CD4-positive, alpha-beta memory T cell (primary cell): Measurements from ENCODE around the gene EIF2B1. TPM values are rescaled to one million over a fixed set of nuclear protein-coding genes. Genes with fewer than 3 reads are reported as not detected.

Source experiments
- CTCF ChIA-PET: fragments of 350-600 bp; sonication (Branson Sonifier 250); formaldehyde crosslinking; loops from one replicate; lab custom pipeline; 2021; ENCODE audit warnings: inconsistent platforms; ENCODE audit not compliant: partially characterized antibody; lab: Charles Lee
- POLR2A ChIA-PET: fragments of 350-600 bp; sonication (Branson Sonifier 250); formaldehyde crosslinking; loops from one replicate; lab custom pipeline; 2021; ENCODE audit not compliant: partially characterized antibody; lab: Charles Lee
- DNase-seq, 5 donors: peaks; one replicate each; pipeline versions ENCODE4 v3.0.0 to v3.0.0-alpha.2; 2020 to 2022; ENCODE audit warnings: mixed read lengths in 1 of 5
- H3K27ac ChIP-seq: one replicate; pipeline ENCODE4 v1.7.0; 2013; ENCODE audit warnings: low read depth, low read length
- H3K27me3 ChIP-seq: 2 replicates; pipeline ENCODE4 v1.7.0; 2013; ENCODE audit warnings: mild to moderate bottlenecking, low read length, moderate library complexity; ENCODE audit not compliant: insufficient read depth
- H3K36me3 ChIP-seq: 2 replicates; pipeline ENCODE4 v1.7.0; 2013; ENCODE audit warnings: mild to moderate bottlenecking, low read length, moderate library complexity; ENCODE audit not compliant: insufficient read depth
- H3K4me1 ChIP-seq: 2 replicates; pipeline ENCODE4 v1.7.0; 2013; ENCODE audit warnings: mild to moderate bottlenecking, low read length, moderate library complexity; ENCODE audit not compliant: insufficient read depth
- H3K4me3 ChIP-seq, 2 donors: one replicate each; pipeline ENCODE4 v1.7.0; 2013; ENCODE audit warnings: low read length in 2 of 2, mild to moderate bottlenecking in 1 of 2
- H3K9me3 ChIP-seq, 2 donors: one replicate each; pipeline ENCODE4 v1.7.0; 2013; ENCODE audit warnings: low read length in 2 of 2, control low read depth in 1 of 2; ENCODE audit not compliant: control insufficient read depth in 1 of 2
- H3K27ac Mint-ChIP-seq, 7 donors: one replicate each; pipeline ENCODE4 v1.8.0; 2020 to 2021; ENCODE audit warnings: mixed read lengths in 7 of 7, mild to moderate bottlenecking in 6 of 7, inconsistent platforms in 3 of 7, moderate library complexity in 3 of 7
- H3K27me3 Mint-ChIP-seq, 2 donors: one replicate each; pipeline ENCODE4 v1.8.0; 2020 to 2021; ENCODE audit warnings: mixed read lengths in 2 of 2
- H3K36me3 Mint-ChIP-seq, 2 donors: one replicate each; pipeline ENCODE4 v1.8.0; 2020 to 2021; ENCODE audit warnings: mixed read lengths in 2 of 2, inconsistent platforms in 1 of 2, mild to moderate bottlenecking in 1 of 2
- H3K4me1 Mint-ChIP-seq, 4 donors: one replicate each; pipeline ENCODE4 v1.8.0; 2020 to 2021; ENCODE audit warnings: mixed read lengths in 4 of 4, mild to moderate bottlenecking in 1 of 4
- H3K4me3 Mint-ChIP-seq, 8 donors: one replicate each; pipeline ENCODE4 v1.8.0; 2020 to 2021; ENCODE audit warnings: mixed read lengths in 8 of 8, mild to moderate bottlenecking in 7 of 8, moderate library complexity in 6 of 8, inconsistent platforms in 3 of 8
- H3K9me3 Mint-ChIP-seq, 8 donors: one replicate each; pipeline ENCODE4 v1.8.0; 2020 to 2021; ENCODE audit warnings: mixed read lengths in 8 of 8, mild to moderate bottlenecking in 5 of 8, inconsistent platforms in 3 of 8, moderate library complexity in 1 of 8
- intact Hi-C: fragments of 100-400 bp; cut with micrococcal nuclease; formaldehyde crosslinking; loops from one replicate; pipeline ENCODE4 v1.15.1; 2023
- polyA plus RNA-seq, 2 donors: library from polyadenylated mRNA; unstranded; fragments of 300-500 nt; fragmentation: Illumina TruSeq; gene quantifications; one replicate each; pipeline ENCODE4 v1.2.3, GENCODE V29; 2021
- total RNA-seq, 2 experiments: library from RNA; stranded (reverse); gene quantifications; one replicate each; pipeline ENCODE4 v1.2.3, GENCODE V29; 2021

Gene EIF2B1
- total and polyA plus RNA-seq, 4 experiments from 2014 or later, result 50.3 to 87.9 (median 54.5) TPM

GRCh38 chr12:123670882-123671728, 37.6 kb upstream of the EIF2B1 start, which contains the start of gene TCTN2:
TCTN2 (plus strand) TSS chr12:123671113; CDS start chr12:123671241, 128 bp downstream.
- peak within 1 kb of the TSS; percentile 45 for H3K27ac ChIP-seq

GRCh38 chr12:123667771-123668170, 34.3 kb upstream of the EIF2B1 start:
- CTCF ChIA-PET, result no interaction called here
- peak overlapping the region in 1 of 7 donors; percentile 75 for H3K27ac Mint-ChIP-seq
- peaks cover 8 to 18% (median 13%) of the 10 kb centered on the region in 4 donors for H3K4me1 Mint-ChIP-seq
- Histone ChIP-seq H3K27me3 (no peaks in the 10 kb centered on the region), H3K27ac (no peak overlapping the region), H3K9me3 (no peaks in the 10 kb centered on the region), H3K4me1 (peaks cover 12% of the 10 kb centered on the region), H3K4me3 (no peak overlapping the region), H3K36me3 (no peaks in the 10 kb centered on the region)
- no peaks in the 10 kb centered on the region for H3K9me3 Mint-ChIP-seq
- intact Hi-C loops, result no loop called here
- H3K4me3 Mint-ChIP-seq, result no peak overlapping the region
- peaks cover 0 to 4% of the 10 kb centered on the region in 2 donors for H3K36me3 Mint-ChIP-seq
- POLR2A ChIA-PET, result no interaction called here
- H3K27me3 Mint-ChIP-seq, result no peaks in the 10 kb centered on the region
- DNase-seq, result no peak

More at GRCh38 chr12:123670882-123671728, 37.6 kb upstream of the EIF2B1 start, which contains the start of gene TCTN2:
- peak within 1 kb of the TSS; percentile 69 to 92 for H3K4me3 ChIP-seq
- intact Hi-C loops, result loop anchor here (1.0 to 5.0 kb wide), 2 partner anchors 39 to 41 kb away; partner anchors contain the start of genes ATP6V0A2, EIF2B1 and GTF2H3
- peaks cover 12% of the 10 kb centered on the region for H3K4me1 ChIP-seq
- H3K4me3 Mint-ChIP-seq, result peak within 1 kb of the TSS; percentile 84 to 93 (median 90)
- ChIA-PET POLR2A (interaction anchor here (1.0 to 2.3 kb wide), 2 partner anchors 41 to 918 kb away, joined by 3 to 14 read pairs; partner anchors contain the start of genes ATP6V0A2 and DENR), CTCF (no interaction called here)
- peaks cover 5% of the 10 kb centered on the region for H3K36me3 ChIP-seq
- no peaks in the 10 kb centered on the region for H3K27me3 Mint-ChIP-seq
- H3K9me3 ChIP-seq, result no peaks in the 10 kb centered on the region
- peak within 1 kb of the TSS; percentile 70 to 87 (median 82) for H3K27ac Mint-ChIP-seq
- peak; percentile 90 to 95 (median 92) for DNase-seq
- H3K36me3 Mint-ChIP-seq, result peaks cover 11 to 14% of the 10 kb centered on the region in 2 donors
- H3K27me3 ChIP-seq, result no peaks in the 10 kb centered on the region
- H3K9me3 Mint-ChIP-seq, result no peaks in the 10 kb centered on the region
- peaks cover 11 to 18% (median 13%) of the 10 kb centered on the region in 4 donors for H3K4me1 Mint-ChIP-seq

GRCh38 chr12:123659996-123660727, 26.7 kb upstream of the EIF2B1 start:
- peak overlapping the region in 6 of 8 donors; percentile 8 to 52 (median 36) for H3K4me3 Mint-ChIP-seq
- H3K4me1 ChIP-seq, result peaks cover 13% of the 10 kb centered on the region
- ChIA-PET CTCF (no interaction called here), POLR2A (interaction anchor here (1.0 kb wide), 1 partner anchor 12 kb away, joined by 3 read pairs; no protein-coding TSS in a partner anchor)
- H3K27me3 ChIP-seq, result no peaks in the 10 kb centered on the region
- H3K36me3 ChIP-seq, result peaks cover 5% of the 10 kb centered on the region
- H3K36me3 Mint-ChIP-seq, result peaks cover 21 to 33% of the 10 kb centered on the region in 2 donors
- H3K27ac Mint-ChIP-seq, result peak overlapping the region; percentile 16 to 90 (median 81)
- H3K27ac ChIP-seq, result no peak overlapping the region
- no peak for DNase-seq
- H3K9me3 ChIP-seq, result no peaks in the 10 kb centered on the region
- intact Hi-C loops, result no loop called here
- H3K9me3 Mint-ChIP-seq, result no peaks in the 10 kb centered on the region
- peaks cover 9 to 13% (median 13%) of the 10 kb centered on the region in 4 donors for H3K4me1 Mint-ChIP-seq
- H3K4me3 ChIP-seq, result no peak overlapping the region
- no peaks in the 10 kb centered on the region for H3K27me3 Mint-ChIP-seq

- no peaks in the 10 kb centered on the region for H3K27me3 Mint-ChIP-seq
- intact Hi-C loops, result no loop called here
- H3K27ac Mint-ChIP-seq, result peak overlapping the region in 3 of 7 donors; percentile 1 to 53 (median 9)
- ChIA-PET CTCF (interaction anchor here (0.7 kb wide), 1 partner anchor 12 kb away, joined by 3 read pairs; no protein-coding TSS in a partner anchor), POLR2A (no interaction called here)
- Histone ChIP-seq H3K4me1 (peaks cover 13% of the 10 kb centered on the region), H3K4me3 (no peak overlapping the region), H3K27ac (no peak overlapping the region), H3K27me3 (no peaks in the 10 kb centered on the region), H3K36me3 (peaks cover 5% of the 10 kb centered on the region), H3K9me3 (no peaks in the 10 kb centered on the region)
- H3K4me3 Mint-ChIP-seq, result no peak overlapping the region
- no peak for DNase-seq
- peaks cover 11 to 13% (median 13%) of the 10 kb centered on the region in 4 donors for H3K4me1 Mint-ChIP-seq
- no peaks in the 10 kb centered on the region for H3K9me3 Mint-ChIP-seq
- peaks cover 30 to 48% of the 10 kb centered on the region in 2 donors for H3K36me3 Mint-ChIP-seq
Observed at GRCh38 chr12:123657211-123657610, 23.7 kb upstream of the EIF2B1 start.

GRCh38 chr12:123656392-123656791, 22.9 kb upstream of the EIF2B1 start:
- intact Hi-C loops, result no loop called here
- Mint-ChIP-seq H3K9me3 (no peaks in the 10 kb centered on the region), H3K4me1 (peaks cover 11 to 13% (median 13%) of the 10 kb centered on the region in 4 donors), H3K4me3 (no peak overlapping the region), H3K36me3 (peaks cover 35 to 53% of the 10 kb centered on the region in 2 donors), H3K27me3 (no peaks in the 10 kb centered on the region), H3K27ac (peak overlapping the region in 2 of 7 donors; percentile 55 to 75)
- Histone ChIP-seq H3K4me3 (no peak overlapping the region), H3K27me3 (no peaks in the 10 kb centered on the region), H3K36me3 (peaks cover 5% of the 10 kb centered on the region), H3K9me3 (no peaks in the 10 kb centered on the region), H3K4me1 (peaks cover 13% of the 10 kb centered on the region), H3K27ac (no peak overlapping the region)
- ChIA-PET CTCF (interaction anchor here (0.7 kb wide), 1 partner anchor 11 kb away, joined by 3 read pairs; no protein-coding TSS in a partner anchor), POLR2A (no interaction called here)
- no peak for DNase-seq

- H3K4me3 ChIP-seq, result no peak overlapping the region
- H3K27me3 ChIP-seq, result no peaks in the 10 kb centered on the region
- intact Hi-C loops, result no loop called here
- peaks cover 5% of the 10 kb centered on the region for H3K36me3 ChIP-seq
- no peak overlapping the region for H3K27ac ChIP-seq
- POLR2A ChIA-PET, result no interaction called here
- no peak for DNase-seq
- CTCF ChIA-PET, result no interaction called here
- Mint-ChIP-seq H3K27ac (no peak overlapping the region), H3K4me3 (no peak overlapping the region), H3K4me1 (peaks cover 9 to 11% (median 10%) of the 10 kb centered on the region in 4 donors), H3K9me3 (no peaks in the 10 kb centered on the region), H3K27me3 (no peaks in the 10 kb centered on the region), H3K36me3 (peaks cover 38 to 55% of the 10 kb centered on the region in 2 donors)
- no peaks in the 10 kb centered on the region for H3K9me3 ChIP-seq
- peaks cover 11% of the 10 kb centered on the region for H3K4me1 ChIP-seq
Observed at GRCh38 chr12:123655420-123655819, 21.9 kb upstream of the EIF2B1 start.
